HPDE6-E6E7 (cell line): ENCODE results near the gene ID4.
"Not testable (repeated sequence)": the region's sequence is repeated elsewhere in the genome, so short reads cannot be mapped to it uniquely, and the experiment has no call there.

Experiments used
- DNase-seq: peaks from one replicate; pipeline ENCODE4 v3.0.0; 2011; ENCODE audit warnings: missing footprints; ENCODE audit errors: extremely low spot score

ID4 gene

DNA sequence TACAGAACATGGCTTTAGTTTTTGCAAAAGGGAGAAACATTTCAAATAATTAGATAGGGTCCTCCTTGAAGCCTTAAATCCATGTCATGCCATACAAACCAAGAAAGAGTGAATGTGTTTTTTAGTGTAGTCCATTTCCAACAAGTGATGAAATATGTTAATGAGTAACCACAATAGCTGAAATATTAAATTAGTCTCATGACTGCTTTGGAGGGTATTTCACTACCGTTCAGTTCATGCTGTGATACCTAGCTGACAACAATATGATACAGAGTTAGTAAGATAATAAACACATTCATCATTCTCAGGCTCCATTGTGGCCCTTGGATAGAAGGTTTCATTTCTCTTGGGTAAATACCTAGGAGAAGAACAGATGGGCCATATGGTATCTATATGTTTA, 5.8 kb upstream of the ID4 start:
- no peak for DNase-seq

DNA sequence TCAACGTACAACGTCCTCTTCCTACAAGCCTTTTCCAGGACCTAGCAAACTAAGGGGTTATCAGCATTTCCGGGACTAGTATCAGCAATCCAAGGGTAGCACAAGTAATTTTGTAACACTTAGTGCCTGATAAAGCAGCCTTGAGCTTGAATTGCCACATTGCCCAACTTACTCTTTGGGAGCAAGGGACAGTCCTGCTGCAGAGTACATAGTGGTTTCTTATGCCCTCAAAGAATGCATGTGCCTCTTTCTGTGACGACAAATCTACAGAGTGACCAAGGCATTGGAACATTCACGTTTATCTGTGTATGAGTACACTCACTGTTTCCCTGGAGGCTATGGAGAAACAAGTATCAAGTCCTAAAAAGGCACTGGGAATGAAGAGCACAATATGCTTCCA, 3.2 kb upstream of the ID4 start:
- DNase-seq: no peak

DNA sequence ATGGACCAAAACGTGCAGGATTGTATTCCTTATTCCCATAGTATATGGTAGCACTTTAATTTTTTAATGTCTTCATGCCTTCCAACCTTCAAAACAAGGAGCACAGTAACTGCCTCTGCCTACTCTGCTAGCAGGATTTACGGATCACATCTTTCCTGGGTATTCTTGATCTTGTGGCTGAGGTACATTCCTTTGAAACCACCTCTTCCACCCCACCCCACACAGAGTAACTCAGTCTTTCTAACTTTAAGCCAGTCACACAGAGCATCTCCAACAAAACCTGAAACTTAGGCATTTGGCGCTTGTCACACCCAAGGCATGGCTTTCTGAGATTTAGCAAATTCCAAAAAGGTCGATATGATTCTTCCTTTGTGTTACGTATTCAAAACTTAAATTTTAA, 2.3 kb upstream of the ID4 start:
- no peak for DNase-seq

DNA sequence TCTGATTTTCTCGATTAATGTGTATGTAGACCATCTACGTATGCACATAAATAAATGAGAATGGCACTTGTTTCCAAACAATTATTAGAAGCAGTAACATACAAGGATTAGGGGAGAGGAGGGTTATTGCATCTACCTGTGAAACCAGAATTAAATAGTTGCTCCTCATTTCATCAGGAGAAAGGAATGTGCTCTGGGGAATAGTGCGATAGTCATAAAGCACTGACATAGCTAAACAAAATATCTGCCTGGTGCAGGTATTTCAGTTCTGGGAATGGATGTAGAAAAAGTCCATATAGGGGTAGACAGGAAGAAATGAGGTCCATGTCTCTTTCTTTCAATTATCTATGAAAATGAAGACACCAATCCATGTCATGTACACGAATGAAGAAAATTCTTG, 1.6 kb upstream of the ID4 start:
- DNase-seq: no peak

DNA sequence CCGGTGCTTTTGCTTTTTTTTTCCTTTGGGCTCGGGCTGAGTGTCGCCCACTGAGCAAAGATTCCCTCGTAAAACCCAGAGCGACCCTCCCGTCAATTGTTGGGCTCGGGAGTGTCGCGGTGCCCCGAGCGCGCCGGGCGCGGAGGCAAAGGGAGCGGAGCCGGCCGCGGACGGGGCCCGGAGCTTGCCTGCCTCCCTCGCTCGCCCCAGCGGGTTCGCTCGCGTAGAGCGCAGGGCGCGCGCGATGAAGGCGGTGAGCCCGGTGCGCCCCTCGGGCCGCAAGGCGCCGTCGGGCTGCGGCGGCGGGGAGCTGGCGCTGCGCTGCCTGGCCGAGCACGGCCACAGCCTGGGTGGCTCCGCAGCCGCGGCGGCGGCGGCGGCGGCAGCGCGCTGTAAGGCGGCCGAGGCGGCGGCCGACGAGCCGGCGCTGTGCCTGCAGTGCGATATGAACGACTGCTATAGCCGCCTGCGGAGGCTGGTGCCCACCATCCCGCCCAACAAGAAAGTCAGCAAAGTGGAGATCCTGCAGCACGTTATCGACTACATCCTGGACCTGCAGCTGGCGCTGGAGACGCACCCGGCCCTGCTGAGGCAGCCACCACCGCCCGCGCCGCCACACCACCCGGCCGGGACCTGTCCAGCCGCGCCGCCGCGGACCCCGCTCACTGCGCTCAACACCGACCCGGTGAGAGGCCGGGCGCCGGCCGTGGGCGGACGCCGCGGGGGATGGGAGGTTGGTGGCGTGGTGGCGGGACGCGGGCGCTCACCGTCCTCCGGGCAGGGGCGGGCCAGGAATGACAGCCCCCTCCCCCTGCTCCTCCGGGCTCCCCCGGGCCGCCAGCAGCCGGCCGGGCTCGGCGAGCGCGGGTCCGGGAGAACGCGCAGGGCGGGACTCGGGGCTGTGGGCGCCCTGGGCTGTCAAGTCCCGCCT, 606 bp downstream of the ID4 start:
- DNase-seq: no peak

DNA sequence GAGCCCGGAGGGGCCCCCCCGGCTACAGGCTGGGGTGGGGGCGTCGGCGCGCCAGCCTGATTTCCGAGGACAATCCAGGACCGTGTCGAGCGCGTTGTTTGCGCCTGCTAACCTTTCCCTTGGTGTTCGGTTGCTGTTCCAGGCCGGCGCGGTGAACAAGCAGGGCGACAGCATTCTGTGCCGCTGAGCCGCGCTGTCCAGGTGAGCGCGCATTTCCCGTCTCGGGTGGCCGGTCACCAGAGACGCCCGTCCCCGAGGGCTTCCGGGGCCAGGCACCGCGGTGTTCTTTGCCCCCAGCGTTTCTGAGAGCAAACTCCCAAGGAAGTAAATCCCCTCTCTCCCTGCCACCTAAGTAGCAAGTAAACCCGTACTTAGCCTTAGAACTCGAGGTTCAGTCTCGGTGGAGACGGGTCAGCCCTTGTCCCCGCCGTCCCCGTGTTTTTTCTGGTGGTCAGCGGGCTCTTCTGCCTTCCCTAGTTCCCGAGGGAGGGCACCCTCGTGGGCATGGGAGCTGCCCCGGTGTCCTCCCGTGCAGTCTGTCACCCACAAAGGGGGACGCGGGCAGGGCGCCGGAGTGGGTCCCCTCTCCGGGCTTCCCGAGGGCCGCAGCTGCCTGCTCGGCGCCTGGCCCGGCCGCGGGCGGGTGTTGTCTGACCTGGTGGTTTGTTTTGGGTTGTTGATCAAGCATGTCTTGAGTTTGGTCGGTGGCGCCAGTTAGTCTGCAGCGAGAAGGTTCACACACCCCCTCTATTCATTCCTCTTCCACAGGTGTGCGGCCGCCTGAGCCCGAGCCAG, 1.5 kb downstream of the ID4 start:
- DNase-seq: no peak

DNA sequence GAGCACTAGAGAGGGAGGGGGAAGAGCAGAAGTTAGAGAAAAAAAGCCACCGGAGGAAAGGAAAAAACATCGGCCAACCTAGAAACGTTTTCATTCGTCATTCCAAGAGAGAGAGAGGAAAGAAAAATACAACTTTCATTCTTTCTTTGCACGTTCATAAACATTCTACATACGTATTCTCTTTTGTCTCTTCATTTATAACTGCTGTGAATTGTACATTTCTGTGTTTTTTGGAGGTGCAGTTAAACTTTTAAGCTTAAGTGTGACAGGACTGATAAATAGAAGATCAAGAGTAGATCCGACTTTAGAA, 2.0 kb downstream of the ID4 start:
- DNase-seq: no peak

DNA sequence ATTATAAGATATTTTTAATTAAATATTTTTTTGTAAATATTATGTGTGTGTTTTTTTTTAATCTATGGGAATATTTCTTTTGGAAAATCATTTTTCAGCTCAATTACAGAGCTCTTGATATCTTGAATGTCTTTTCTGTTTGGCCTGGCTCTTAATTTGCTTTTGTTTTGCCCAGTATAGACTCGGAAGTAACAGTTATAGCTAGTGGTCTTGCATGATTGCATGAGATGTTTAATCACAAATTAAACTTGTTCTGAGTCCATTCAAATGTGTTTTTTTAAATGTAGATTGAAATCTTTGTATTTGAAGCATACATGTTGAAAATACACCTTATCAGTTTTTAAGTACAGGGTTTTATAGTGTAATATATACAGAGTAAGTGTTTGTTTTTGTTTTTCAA, 2.6 kb downstream of the ID4 start:
- DNase-seq: no peak

DNA sequence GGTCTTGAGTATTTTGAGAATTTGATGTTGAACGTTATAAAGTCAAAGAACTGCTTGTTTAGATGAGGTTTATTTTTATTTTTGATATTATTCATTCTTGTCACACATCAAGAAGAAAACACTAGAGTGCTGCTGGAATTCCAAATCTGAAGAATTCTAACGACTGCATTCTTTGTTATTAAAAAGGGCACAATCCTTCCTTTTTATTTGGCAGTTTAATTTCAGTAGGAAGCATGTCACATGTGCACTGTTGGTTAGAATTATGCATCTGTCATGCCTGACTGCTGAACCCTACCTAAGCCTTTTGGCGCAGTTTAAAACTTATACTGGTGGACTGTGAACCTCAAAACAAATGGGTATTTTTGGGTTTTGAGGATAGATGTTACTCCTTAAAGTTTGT, 4.0 kb downstream of the ID4 start:
- DNase-seq: no peak

DNA sequence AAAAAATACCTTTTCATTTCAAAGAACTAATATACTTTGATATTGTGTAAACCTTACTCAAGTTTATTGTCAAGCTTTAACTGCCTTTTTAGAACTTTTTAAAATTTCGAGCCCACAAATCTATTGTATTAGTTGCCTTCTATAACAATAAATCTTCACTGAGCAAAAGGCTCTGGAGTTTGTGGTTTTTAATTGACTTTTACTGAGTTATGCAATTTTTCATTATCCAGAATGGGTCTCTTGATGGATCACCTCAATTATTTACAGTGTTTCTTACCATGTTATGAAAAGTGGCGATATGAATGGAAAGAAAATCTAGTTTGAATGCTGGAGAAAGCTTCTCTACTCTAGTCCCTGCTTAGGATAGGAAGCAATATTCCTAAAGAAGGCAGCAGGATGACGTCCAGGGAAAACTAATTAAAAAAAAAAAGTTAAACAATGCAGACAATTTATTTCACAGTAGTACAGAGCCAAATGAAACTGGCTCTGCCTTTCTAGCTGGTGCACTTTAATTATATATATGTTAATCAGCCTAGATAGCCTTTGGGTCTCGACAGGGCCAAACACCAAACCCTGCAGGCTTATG, 5.0 kb downstream of the ID4 start:
- DNase-seq: no peak

DNA sequence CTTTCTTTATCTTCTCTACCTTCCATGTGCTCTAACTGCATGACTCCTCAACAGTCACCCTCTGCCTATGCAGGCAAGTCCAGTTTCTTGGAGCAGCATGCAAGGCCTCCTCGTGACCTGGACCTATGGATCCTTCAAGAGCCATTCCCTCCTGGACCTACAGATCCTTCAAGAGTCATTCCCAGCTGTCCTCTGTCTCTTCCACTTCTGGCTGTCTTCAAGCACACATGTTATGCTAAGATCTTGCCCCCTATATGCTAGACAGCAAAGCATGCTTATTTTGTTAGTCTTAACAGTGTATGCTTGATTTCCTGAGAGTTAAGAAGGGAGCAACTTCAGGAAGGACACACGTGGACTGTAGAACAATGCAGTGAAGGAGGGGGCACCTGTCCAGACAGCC, 7.5 kb downstream of the ID4 start:
- no peak for DNase-seq

DNA sequence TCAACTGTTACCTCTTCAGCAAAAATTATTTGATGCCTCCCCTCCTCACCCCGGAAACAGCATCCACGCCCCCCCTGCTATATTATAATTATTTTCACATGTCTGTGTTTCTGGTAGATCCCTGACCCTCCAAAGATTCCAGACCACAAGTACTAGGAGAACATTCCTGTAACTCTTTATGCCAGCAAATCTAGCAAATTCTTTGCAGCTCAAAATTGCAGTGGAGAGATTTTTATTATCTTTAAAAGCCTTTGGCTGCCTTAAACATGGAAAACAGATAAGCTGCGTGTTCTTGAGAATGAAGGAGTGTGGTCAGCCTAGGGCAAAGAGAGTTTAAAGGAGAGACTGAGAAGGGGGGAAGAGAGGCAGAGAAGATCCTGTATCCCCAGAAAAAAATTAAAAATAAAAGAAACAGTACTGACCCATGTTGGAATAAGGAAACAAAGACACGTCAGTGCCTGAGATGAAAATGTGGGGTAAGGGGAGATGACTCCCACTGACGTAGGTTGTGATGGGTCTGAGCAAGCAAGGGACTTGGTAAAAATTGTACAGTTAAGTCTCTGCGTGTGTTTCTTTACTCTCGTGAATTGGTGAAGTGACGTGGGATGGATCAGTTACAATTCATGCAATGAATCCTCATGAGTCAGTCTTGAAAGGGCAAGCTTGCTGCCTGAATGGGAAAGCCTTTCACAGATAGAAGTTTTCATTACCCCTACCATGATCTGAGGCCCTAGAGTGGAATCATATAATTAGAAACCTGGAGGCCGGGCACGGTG, 8.3 kb downstream of the ID4 start:
- DNase-seq: no peak

DNA sequence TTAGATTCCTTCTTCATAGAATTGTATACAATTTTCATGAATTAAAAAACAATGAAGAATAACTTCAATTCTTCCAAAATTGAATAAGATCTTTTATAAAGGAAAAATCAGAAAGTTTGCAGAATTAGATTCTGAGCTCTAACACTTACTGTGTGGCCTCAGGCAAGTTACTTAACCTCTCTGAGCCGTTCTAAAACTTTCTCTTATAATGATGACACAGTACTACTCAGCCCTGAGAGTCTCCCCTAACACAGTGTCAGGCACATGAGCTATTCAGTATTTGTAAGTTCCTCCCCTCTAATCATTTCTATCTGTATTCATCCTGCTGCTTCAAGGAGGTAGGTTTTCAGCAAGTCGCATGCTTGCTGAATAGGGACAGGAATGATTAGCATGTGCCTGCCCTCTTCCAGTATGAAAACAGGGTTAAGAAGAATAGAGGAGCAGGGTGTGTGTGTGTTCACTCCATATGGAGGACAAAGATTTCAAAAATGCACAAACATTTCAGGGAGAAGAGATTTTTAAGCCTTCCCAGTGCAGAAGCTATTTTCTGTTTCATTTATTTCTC, 11.4 kb downstream of the ID4 start:
- DNase-seq: no peak

DNA sequence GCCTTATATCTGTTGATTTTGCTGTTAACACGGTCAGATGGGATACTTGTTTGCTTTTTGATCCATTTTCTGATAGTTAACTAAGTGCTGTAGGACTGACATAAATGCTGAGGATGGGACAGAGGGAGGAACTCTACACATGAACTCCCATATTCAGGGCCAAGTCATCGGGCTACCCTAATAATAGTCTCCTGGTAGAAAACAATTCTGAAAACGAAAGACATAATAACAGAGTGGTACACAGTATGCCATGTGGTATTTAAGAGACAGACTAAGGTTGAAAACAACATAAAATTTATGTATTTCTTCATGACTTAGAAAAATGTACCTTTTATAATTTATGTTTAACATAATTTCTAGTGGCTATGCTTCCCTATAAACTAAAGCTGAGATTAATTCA, 12.0 kb downstream of the ID4 start:
- DNase-seq: no peak

DNA sequence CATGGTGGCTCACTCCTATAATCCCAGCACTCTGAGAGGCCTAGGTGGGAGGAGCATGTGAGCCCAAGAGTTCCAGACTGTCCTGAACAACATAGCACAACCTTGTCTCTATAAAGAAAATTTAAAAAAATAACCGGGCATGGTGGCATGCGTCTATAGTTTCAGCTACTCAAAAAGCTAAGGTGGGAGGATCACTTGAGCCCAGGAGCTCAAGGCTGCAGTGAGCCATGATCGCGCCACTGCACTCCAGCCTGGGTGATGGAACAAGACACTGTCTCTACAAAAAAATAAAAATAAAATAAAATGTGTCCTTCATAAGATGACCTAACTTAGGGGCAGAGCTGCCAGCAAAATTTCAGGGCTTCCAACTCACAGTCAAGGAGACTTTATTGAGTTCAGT, 12.6 kb downstream of the ID4 start:
- DNase-seq: no peak

DNA sequence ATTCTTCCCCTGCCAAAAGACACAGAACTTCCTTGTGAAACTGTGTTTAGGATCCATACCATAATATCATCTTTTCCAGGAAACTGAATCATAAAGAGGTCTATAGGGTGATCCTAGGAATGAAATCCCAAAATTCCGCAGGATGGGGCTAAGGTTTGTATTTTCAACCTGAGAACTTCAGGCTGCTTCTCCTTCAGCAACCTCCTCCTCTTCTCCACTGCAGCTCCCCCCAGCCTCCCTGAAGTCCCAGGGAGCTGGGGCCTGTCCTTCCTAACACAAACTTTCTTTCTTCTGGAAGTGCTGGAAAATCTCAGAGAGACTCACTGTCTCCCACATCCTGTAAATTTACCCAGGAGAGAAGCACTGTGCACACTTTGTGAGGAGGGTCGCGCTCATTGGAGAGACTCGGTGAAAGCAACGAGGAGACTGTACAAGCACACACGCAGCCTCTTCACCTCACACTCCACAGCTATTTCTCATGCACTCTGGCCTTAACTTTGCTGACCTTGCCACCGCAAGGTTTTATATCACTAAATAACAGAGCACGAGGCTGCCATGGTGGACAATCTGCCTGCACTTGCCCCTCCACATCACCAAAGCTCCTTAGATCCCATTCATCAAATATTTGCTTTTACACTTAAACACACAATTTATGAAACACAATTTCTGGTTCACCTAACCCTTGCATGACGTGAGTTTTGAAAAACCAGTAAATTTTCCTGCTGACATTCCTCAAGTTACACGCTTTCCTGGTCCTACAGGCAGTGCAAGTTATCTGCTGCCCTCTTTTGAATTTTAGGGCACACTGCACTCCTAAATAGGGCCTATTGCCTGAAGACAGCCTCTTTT, 14.3 kb downstream of the ID4 start:
- DNase-seq: peak; percentile 66

DNA sequence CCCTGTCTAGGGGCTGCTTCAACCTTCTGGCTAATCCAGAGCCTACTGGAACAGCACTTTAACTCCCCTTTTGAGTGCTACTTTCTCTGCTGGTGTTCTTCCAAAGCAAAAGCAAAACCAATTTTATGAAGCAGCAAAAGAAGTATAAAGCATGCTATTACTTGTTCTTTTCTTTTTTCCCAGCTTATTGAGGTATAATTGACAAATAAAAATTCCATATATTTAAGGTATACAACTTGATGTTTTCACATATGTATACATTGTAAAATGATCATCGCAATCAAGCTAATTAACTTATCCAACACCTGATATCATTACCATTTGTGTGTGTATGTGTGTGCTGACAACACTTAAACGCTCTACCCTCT, 14.9 kb downstream of the ID4 start:
- no peak for DNase-seq

DNA sequence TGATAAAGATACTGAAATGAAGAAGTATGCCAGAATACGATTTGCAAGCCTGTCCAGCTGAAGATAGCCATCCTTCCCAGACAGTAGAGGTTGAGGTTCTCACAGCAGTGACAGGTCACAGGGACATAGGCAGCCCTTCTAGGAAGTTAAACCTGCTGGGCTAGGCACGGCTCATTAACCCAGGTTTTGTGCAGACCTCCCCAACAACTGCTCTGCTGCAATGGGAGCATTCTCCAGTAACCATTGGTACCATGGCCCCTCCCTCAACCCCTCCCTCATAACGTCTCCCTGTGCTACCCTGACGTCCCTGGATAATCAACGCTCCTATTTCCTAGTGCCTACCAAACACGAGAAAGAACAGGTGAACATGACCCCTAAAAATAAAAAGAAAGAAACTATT, 15.8 kb downstream of the ID4 start:
- no peak for DNase-seq

DNA sequence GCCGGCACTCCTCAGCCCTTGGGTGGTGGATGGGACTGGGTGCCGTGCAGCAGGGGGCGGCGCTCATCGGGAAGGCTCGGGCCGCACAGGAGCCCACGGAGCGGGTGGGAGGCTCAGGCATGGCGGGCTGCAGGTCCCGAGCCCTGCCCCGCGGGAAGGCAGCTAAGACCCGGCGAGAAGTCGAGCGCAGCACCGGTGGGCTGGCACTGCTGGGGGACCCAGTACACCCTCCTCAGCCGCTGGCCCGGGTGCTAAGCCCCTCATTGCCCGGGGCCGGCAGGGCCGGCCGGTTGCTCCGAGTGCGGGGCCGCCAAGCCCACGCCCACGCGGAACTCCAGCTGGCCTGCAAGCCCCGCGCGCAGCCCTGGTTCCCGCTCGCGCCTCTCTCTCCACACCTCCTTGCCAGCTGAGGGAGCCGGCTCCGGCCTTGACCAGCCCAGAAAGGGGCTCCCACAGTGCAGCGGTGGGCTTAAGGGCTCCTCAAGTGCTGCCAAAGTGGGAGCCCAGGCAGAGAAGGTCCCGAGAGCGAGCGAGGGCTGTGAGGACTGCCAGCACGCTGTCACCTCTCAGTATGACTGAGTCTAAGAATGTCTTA, 17.3 kb downstream of the ID4 start:
- DNase-seq: not testable (repeated sequence)

DNA sequence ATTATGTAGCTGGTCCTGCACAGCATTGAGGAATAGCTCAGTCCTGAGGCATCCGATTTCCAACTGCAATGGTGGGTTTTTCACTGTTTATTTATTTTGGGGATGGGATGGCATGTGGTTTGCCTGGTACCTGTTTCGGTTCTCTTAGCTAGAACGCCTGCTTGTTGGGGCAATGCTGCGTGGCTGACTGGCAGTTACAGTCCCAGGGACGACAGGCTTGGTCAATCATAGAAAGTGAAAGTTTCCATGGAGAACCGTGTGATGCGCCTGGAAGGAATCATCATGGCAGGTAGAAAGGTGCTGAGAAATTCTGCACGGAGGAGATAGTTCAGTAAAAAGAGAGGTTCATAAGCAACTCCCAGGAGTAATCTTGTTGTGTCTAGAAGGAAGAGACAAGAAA, 18.4 kb downstream of the ID4 start:
- no peak for DNase-seq

DNA sequence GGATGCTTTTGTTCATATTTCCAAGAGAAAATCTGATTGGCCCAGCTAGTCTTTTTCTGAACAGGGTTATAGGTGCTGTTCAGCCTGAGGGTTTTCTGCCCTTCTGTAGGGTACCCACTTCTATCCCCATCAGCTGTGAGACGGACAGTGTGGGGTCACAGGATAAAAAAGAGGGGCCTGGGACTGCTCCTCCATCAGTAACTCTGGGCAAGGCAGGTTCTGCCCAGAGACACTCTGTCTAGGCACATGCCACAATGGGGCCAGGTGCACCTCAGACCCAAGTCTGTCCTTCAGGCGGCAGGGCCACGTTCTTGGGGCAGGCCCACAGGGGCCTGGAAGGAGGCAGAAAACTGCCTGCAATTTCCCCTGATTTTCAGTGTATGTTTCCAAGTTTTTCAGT, 20.0 kb downstream of the ID4 start:
- no peak for DNase-seq
